ENCODE results near the gene ASPSCR1.
"Not testable (repeated sequence)": the region's sequence is repeated elsewhere in the genome, so short reads cannot be mapped to it uniquely, and the experiment has no call there.

The ASPSCR1 gene

DNA sequence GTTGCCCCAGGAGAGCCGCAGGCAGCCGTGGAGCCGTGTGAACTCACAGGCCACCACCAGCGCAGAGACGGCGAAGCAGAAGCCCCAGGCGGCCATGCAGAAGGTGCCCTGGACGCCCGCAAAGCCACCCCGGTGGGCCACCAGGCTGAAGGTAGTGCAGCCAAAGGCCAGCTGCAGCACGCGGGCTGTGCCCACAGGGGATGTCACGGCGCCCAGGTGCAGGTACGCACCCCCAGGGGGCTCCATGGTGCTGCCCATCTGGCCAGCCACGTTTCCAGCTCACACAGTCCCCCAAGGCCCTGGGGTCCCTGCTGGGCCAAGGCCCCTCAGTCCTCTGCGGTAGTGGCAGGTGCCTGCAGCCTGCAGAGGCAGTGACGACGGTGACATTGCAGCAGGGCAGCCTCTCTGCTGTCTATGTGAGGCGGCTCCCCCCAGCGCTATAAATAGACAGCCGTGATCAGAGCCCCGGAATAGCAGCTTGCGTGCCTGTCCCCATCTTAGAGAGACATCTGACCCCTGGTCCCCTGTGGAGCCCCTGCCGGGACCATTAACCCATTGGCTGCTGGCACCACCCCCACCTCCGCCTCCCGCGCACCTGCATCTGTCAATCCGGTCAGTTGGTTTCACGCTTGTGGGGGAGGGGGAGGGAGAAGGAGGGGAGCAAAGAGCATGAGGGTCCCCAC, 35.8 kb upstream of the ASPSCR1 start:
- no peak for DNase-seq (ENCODE audit: low spot score)

GRCh38 chr17:81942167-81942553, 35.3 kb upstream of the ASPSCR1 start:
- DNase-seq (ENCODE audit: low spot score), result no peak

DNA sequence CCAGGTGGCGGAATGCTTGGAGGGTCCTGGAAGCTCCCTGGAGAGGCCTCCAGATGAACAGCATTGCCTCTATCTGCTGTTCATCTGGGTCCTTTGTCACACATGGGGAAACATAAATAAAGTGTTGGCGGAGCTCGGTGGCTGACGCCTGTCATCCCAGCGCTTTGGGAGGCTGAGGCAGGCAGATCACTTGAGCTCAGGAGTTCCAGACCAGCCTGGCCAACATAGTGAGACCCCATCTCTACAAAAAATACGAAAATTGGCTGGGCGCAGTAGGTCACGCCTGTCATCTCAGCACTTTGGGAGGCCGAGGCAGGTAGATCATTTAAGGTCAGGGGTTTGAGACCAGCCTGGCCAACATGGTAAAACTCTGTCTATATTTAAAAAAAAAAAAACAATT, 32.6 kb upstream of the ASPSCR1 start:
- no peak for DNase-seq (ENCODE audit: low spot score)

GRCh38 chr17:81947189-81947588, 30.2 kb upstream of the ASPSCR1 start, which contains the start of gene MYADML2:
TSS of gene MYADML2 (minus strand) at chr17:81947233. CDS start at chr17:81941741, 5,492 bp downstream.
- no peak for DNase-seq (ENCODE audit: low spot score)

DNA sequence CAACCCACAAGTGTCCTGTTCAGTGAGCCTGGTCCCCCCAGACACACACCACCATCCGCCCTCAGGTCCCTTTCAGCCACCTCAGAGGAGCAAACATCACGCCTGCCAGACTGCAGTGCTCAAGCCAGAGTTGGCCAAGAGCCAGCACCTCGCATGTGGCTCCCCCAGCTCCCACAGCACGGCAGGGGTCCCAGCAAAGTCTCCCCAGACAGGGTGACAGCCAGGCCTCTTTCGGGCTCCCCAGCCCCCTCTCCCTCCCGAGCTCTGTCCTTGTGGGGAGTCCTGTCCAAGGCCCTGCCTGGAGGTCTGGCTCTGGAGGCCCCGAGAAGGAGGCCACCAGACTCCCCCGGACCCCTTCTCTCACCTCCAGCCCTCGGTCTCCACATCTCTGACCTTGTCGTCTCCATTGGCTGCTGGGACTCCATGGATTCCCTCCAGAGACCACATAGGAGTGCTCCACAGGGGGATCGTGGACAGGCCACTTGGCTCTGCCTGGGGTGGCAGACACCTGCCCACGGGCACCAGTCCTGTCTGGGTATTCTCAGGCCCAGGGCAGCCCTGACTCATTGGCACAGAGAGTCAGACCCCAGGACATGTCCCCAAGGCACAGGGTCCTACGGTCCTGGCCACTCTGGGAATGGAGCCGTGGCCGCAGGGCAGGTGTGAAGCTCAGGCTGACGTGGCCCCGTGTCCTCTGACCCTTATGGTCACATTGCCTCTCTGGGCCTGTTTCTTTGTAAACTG, 28.6 kb upstream of the ASPSCR1 start:
- DNase-seq (ENCODE audit: low spot score), result no peak

GRCh38 chr17:81950501-81950900, 26.9 kb upstream of the ASPSCR1 start:
- DNase-seq (ENCODE audit: low spot score), result no peak

GRCh38 chr17:81951785-81952684, 25.4 kb upstream of the ASPSCR1 start:
- no peak for DNase-seq (ENCODE audit: low spot score)

- DNase-seq (ENCODE audit: low spot score), result peak; percentile 52
These were observed 24.6 kb upstream of the ASPSCR1 start for GRCh38 chr17:81952792-81953228.

DNA sequence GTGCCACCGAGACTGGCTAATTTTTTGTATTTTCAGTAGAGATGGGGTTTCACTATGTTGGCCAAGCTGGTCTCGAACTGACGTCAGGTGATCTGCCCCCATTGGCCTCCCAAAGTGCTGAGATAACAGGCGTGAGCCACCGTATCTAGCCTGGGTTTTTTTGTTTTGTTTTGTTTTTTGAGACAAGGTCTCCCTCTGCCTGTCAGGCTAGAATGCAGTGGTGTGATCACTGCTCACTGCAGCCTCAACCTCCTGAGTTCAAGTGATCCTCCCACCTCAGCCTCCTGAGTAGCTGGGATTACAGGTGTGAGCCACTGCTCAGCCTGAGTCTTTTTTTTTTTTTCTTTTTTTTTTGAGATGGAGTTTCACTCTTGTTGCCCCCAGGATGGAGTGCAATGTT, 24.0 kb upstream of the ASPSCR1 start:
- not testable (repeated sequence) for DNase-seq (ENCODE audit: low spot score)

DNA sequence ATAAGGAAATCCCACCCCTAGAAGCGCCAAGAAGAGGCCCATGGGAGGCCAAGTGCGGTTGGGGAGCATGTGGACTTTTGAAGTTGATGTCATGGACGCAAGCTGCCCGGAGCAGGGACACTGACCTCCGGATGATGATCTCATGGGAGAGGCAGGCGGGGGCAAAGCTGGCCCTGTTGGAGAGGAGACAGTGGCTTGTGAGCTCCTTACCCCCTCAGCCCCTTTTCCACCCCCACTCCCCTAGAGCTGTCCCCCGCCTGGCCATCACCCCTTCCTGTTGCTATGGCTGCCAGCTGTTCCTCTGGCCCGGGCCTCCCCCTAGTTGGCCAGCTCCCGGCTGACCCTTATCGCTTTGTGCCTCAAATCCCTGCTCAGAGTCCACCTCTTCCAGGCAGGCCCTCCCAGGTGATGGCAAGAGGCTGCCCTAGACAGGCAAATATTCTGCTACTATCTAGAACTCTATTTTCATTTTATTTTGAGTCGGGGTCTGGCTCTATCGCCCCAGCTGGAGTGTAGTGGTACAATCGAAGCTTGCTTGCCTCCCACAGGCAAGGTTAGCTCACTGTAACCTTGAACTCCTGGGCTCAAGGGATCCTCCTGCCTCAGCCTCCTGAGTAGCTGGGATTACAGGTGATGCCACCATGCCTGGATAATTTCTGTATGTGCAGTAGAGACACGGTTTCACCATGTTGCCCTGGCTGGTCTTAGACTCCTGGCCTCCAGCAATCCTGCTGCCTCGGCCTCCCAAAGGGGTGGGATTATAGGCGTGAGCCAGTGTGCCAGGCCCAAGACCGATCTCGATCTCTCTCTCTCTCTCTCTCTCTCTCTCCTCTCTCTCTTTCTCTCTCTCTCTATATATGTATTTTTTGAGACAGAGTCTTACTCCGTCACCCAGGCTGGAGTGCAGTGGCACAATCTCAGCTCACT, 23.0 kb upstream of the ASPSCR1 start:
- no peak for DNase-seq (ENCODE audit: low spot score)

GRCh38 chr17:81955058-81955681, 22.3 kb upstream of the ASPSCR1 start:
- DNase-seq (ENCODE audit: low spot score), result no peak

- DNase-seq (ENCODE audit: low spot score), result no peak
These were observed 21.5 kb upstream of the ASPSCR1 start for GRCh38 chr17:81955756-81956544.

DNA sequence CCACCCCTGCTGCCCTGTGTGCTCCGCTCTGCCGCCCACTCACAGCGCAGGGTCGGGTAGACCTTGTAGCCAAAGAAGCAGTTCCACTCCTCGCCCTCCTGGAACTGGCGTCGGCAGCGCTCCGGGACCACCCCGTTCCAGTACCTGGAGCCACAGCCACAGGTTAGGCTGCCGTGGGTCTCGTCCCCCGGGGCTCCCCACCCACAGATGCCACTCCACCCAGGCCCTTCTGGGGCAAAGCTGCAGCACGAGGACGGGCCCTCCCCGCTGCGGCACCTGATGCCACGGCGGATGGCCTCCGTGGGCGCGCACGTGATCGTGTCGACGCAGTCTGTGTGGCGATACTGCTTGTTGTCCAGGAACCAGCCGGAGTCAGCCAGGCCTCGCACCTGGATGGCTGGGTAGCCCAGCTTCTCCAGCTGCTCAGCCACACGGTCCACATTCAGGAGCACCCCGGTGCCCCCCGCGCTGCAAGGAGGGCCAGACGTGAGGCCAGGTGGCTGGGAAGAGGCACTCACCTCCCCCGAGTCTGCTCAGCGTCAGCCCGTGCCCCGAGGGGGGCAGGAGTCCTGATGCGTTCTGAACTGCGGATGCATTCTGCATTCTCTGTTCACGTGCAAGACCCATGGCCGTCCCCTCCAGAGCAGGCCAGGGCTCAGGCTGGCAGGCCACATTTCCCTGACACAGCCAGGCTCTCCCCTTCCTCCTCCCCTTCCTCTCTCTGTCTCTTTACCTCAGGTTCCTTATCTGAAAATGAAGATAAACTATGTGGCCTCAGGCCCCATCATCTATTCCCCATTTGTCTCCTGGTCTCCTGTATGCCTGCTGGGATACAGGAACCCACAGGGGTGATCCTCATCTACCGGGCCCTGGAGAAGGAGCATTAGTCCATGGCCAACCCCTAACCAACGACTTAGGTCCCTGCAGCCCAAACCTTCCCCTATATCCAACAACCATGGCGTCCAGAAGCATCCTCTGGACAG, 20.5 kb upstream of the ASPSCR1 start:
- peak; percentile 48 for DNase-seq (ENCODE audit: low spot score)

GRCh38 chr17:81957691-81958432, 19.6 kb upstream of the ASPSCR1 start:
- no peak for DNase-seq (ENCODE audit: low spot score)

DNA sequence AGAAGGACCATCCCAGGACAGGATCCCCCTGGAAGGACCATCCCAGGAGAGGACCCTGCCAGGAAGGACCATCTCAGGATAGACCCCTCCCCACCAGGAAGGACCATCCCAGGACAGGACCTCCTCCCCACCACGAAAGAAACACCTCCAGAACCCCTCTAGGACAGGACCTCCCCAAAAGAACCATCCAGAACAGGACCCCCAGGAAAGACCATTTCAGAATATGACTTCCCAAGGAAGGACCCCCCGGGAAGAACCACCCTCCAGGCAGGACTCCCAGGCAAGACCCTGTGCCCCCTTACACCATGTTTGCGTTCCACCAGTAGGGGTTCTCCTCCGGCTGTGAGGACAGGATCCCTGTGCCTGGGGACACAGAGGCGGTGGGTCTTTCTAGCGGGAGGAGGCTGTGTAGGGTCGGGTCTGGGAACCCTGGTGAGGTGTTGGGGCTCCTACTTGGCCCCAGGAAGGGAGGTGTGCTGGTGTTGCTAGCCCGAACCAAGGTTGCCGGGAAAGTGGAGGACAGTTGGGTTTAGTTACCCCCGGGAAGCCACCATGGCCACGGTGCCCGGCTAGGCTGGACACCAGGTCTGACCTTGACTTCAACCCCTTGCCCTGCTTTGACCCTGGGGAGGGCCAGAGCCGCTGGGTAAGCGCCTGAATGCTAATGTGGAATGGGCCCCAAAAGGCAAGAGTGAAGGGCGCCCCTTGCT, 18.6 kb upstream of the ASPSCR1 start:
- no peak for DNase-seq (ENCODE audit: low spot score)

- peak; percentile 83 for DNase-seq (ENCODE audit: low spot score)
These were observed 17.9 kb upstream of the ASPSCR1 start for GRCh38 chr17:81959362-81960129.

Data from ecto neural progenitor cell (in vitro differentiated cells).